K562 (cell line): ENCODE results near the gene STXBP5L. TPM values are rescaled to one million over a fixed set of nuclear protein-coding genes. Genes with fewer than 3 reads are reported as not detected.

Experiments used
- ATAC-seq: fragments of 200-7000 bp; cut with Tn5 transposase; 3 replicates; pipeline ENCODE4 v1.9.1; 2020; ENCODE audit warnings: moderate library complexity
- BruUV-seq: library from RNA; stranded (reverse); fragments of 400-500 nt; replicated peaks from 2 replicates; lab custom pipeline; 2021; lab: Mats Ljungman, UMichigan
- CTCF ChIA-PET: fragments of 300-600 bp; formaldehyde crosslinking; extraction: SDS; loops from one replicate; lab custom pipeline; 2021; ENCODE audit warnings: low intra/inter-chr PET ratio; lab: Yijun Ruan, JAX
- POLR2A ChIA-PET: fragments of 300-600, 350-650 bp; sonication (Branson Sonifier 250); formaldehyde crosslinking; extraction: SDS; loops from one replicate; lab custom pipeline; 2021; ENCODE audit warnings: antibody characterized with exemption, inconsistent platforms; lab: Yijun Ruan, JAX
- DNase-seq, 4 experiments: peaks; one replicate each; pipeline versions ENCODE4 v3.0.0 to v3.0.0-alpha.2; 2011 to 2018; ENCODE audit warnings: low spot score in 3 of 4, mixed read lengths in 3 of 4; ENCODE audit errors: extremely low read depth in 1 of 4
- FAIRE-seq: peaks from 2 replicates; lab custom pipeline; 2011; peaks lifted over from hg19 to GRCh38; lab: Jason Lieb, UNC
- H2AFZ ChIP-seq: 2 replicates; pipeline ENCODE4 v1.6.0; 2011; ENCODE audit warnings: low read depth, low read length, control low read depth, inconsistent platforms
- H3K27ac ChIP-seq: fragments of 200-600 bp; 3 replicates; pipeline ENCODE4 v1.8.0; 2011; ENCODE audit warnings: low read depth, mild to moderate bottlenecking, control low read depth, inconsistent platforms, low read length, moderate library complexity, mixed read lengths; ENCODE audit errors: extremely low read depth
- H3K27me3 ChIP-seq, 2 experiments: fragments of 300-600 bp in 1 of 2; 2 replicates in 1 of 2; 3 replicates in 1 of 2; pipeline versions ENCODE4 v1.6.0 to v1.8.0; 2011; ENCODE audit warnings: inconsistent platforms in 2 of 2, low read length in 2 of 2, mild to moderate bottlenecking in 1 of 2, mixed read lengths in 1 of 2, moderate library complexity in 1 of 2; ENCODE audit not compliant: control insufficient read depth in 2 of 2, insufficient read depth in 2 of 2
- H3K36me3 ChIP-seq: fragments of 300-600 bp; 3 replicates; pipeline ENCODE4 v1.8.0; 2011; ENCODE audit warnings: mild to moderate bottlenecking, low read length, inconsistent platforms; ENCODE audit not compliant: control insufficient read depth, insufficient read depth
- H3K4me1 ChIP-seq, 2 experiments: fragments of 200-600 bp in 1 of 2; replicated peaks in 1 of 2; 2 replicates in 1 of 2; 3 replicates in 1 of 2; pipeline versions ENCODE4 v1.5.1 to v1.8.0; 2011; ENCODE audit warnings: inconsistent platforms in 2 of 2, low read length in 2 of 2, mild to moderate bottlenecking in 1 of 2, mixed read lengths in 1 of 2, moderate library complexity in 1 of 2; ENCODE audit not compliant: control insufficient read depth in 2 of 2, insufficient read depth in 2 of 2
- H3K4me2 ChIP-seq: 2 replicates; pipeline ENCODE4 v1.6.1; 2011; ENCODE audit warnings: low read length, control low read depth, inconsistent platforms, mixed read lengths; ENCODE audit not compliant: insufficient read depth
- H3K4me3 ChIP-seq: fragments of 200-600 bp; sonication (generic), shearing (Covaris generic); 2 replicates; pipeline ENCODE4 v1.5.1; 2016; ENCODE audit warnings: control low read depth, inconsistent platforms
- H3K79me2 ChIP-seq: fragments of 200-600 bp; 3 replicates; pipeline ENCODE4 v1.8.0; 2011; ENCODE audit warnings: low read length, inconsistent platforms; ENCODE audit not compliant: control insufficient read depth, insufficient read depth
- H3K9ac ChIP-seq, 2 experiments: 2 replicates each; pipeline versions ENCODE4 v1.6.0 to v1.6.1; 2011; ENCODE audit warnings: low read depth in 2 of 2, low read length in 2 of 2, control low read depth in 1 of 2, inconsistent platforms in 1 of 2, mild to moderate bottlenecking in 1 of 2, mixed read lengths in 1 of 2; ENCODE audit not compliant: insufficient read depth in 1 of 2
- H3K9me1 ChIP-seq: one replicate; pipeline ENCODE4 v1.6.0; 2011; ENCODE audit warnings: inconsistent platforms, mild to moderate bottlenecking, low read length, moderate library complexity; ENCODE audit not compliant: control insufficient read depth, insufficient read depth
- H3K9me3 ChIP-seq: replicated peaks from 2 replicates; pipeline ENCODE4 v1.5.1; 2011; ENCODE audit warnings: low read depth, low read length, inconsistent platforms; ENCODE audit not compliant: control insufficient read depth, insufficient read depth
- H4K20me1 ChIP-seq: replicated peaks from 2 replicates; pipeline ENCODE4 v1.6.1; 2011; ENCODE audit warnings: low read length, inconsistent platforms, mixed read lengths; ENCODE audit not compliant: control insufficient read depth, insufficient read depth
- BCOR ChIP-seq: fragments of 450-650 bp; IDR thresholded peaks from 2 replicates; pipeline ENCODE4 v1.6.1; 2016
- FOXA3 ChIP-seq, 2 experiments: fragments of 450-650 bp in 1 of 2; sonication (generic) in 1 of 2; formaldehyde crosslinking; IDR thresholded peaks in 1 of 2; conservative IDR thresholded peaks in 1 of 2; 2 replicates each; pipeline versions ENCODE4 v1.4.0 to v1.8.0; 2020 to 2022; ENCODE audit warnings: mild to moderate bottlenecking in 2 of 2, missing genetic modification reagents in 1 of 2
- HMG20A ChIP-seq: fragments of 450-650 bp; formaldehyde crosslinking; conservative IDR thresholded peaks from 2 replicates; pipeline ENCODE4 v1.4.0; 2020; ENCODE audit warnings: mild to moderate bottlenecking, mixed read lengths
- HMG20B ChIP-seq: fragments of 250-450 bp; sonication (Bioruptor Pico); IDR thresholded peaks from 2 replicates; pipeline ENCODE4 v1.5.0; 2021; ENCODE audit warnings: mild to moderate bottlenecking
- MYBL2 ChIP-seq, 2 experiments: fragments of 450-650 bp in 1 of 2; sonication (generic) in 1 of 2; formaldehyde crosslinking in 1 of 2; IDR thresholded peaks; 2 replicates each; pipeline versions ENCODE4 v1.6.1 to v1.8.1; 2017 to 2022; ENCODE audit warnings: borderline replicate concordance in 1 of 2, inconsistent platforms in 1 of 2, low read depth in 1 of 2, mild to moderate bottlenecking in 1 of 2, missing genetic modification reagents in 1 of 2, moderate library complexity in 1 of 2
- NFXL1 ChIP-seq: fragments of 450-650 bp; formaldehyde crosslinking; IDR thresholded peaks from 2 replicates; pipeline ENCODE4 v1.4.0; 2021; ENCODE audit warnings: mild to moderate bottlenecking
- NR2C2 ChIP-seq, 2 experiments: fragments of 200-800 bp in 1 of 2; sonication (Bioruptor generic) in 1 of 2; sonication (generic) in 1 of 2; formaldehyde crosslinking in 1 of 2; IDR thresholded peaks; 2 replicates each; pipeline versions ENCODE4 v1.6.1 to v1.8.0; 2016 to 2022; ENCODE audit warnings: mild to moderate bottlenecking in 1 of 2, missing compliant biosample characterization in 1 of 2, missing genetic modification characterization in 1 of 2, missing genetic modification reagents in 1 of 2
- RBM25 ChIP-seq: fragments of 200-400 bp; formaldehyde crosslinking; IDR thresholded peaks from 2 replicates; pipeline ENCODE4 v1.6.1; 2018; ENCODE audit warnings: low read length, low read depth, moderate library complexity; ENCODE audit not compliant: severe bottlenecking
- STAG1 ChIP-seq: sonication (generic); formaldehyde crosslinking; IDR thresholded peaks from 2 replicates; pipeline ENCODE4 v1.5.0; 2020; ENCODE audit warnings: missing genetic modification reagents, borderline replicate concordance
- THRAP3 ChIP-seq: fragments of 450-650 bp; IDR thresholded peaks from 2 replicates; pipeline ENCODE4 v1.6.1; 2016; ENCODE audit warnings: mild to moderate bottlenecking, inconsistent platforms, borderline replicate concordance
- XRCC5 ChIP-seq: fragments of 200-400 bp; formaldehyde crosslinking; IDR thresholded peaks from 2 replicates; pipeline ENCODE4 v1.6.1; 2017; ENCODE audit warnings: low read depth, mild to moderate bottlenecking, low read length
- ZNF124 ChIP-seq: sonication (generic); formaldehyde crosslinking; IDR thresholded peaks from 2 replicates; pipeline ENCODE4 v1.8.1; 2022; ENCODE audit warnings: missing genetic modification reagents
- ZNF23 ChIP-seq: fragments of 250-450 bp; sonication (Bioruptor Pico); IDR thresholded peaks from 2 replicates; pipeline ENCODE4 v1.4.0; 2020; ENCODE audit warnings: mild to moderate bottlenecking
- ZNF699 ChIP-seq: fragments of 250-450 bp; sonication (Bioruptor Pico); IDR thresholded peaks from 2 replicates; pipeline ENCODE4 v1.8.0; 2021; ENCODE audit warnings: mild to moderate bottlenecking, moderate library complexity; ENCODE audit not compliant: insufficient replicate concordance
- WGBS: fragments of 100-300 bp; shearing (Covaris generic); methylation state at CpG from one replicate; pipeline ENCODE4 v1.1.6; 2016; ENCODE audit warnings: low coverage, mixed read lengths; ENCODE audit not compliant: insufficient coverage; ENCODE audit errors: missing lambda C conversion rate; 5-methylcytosine and 5-hydroxymethylcytosine counted together
- in situ Hi-C: fragments of 300-500 bp; cut with MboI; formaldehyde crosslinking; loops from 4 replicates; pipeline ENCODE4 v1.15.0; 2018; ENCODE audit warnings: inconsistent platforms, mixed read lengths
- intact Hi-C: fragments of 100-400 bp; cut with micrococcal nuclease; formaldehyde crosslinking; loops from 2 replicates; pipeline ENCODE4 v1.14.2; 2022
- polyA plus RNA-seq, 8 experiments: library from polyadenylated mRNA; depleted of rRNA in 4 of 8; stranded (reverse) in 5 of 8; unstranded in 3 of 8; fragments of >200 nt; fragmentation: Nextera tagmentation in 2 of 8; fragmentation: Illumina TruSeq in 1 of 8; extraction: Ambion mirVana in 2 of 8; extraction: Trizol in 1 of 8; gene quantifications; 2 replicates each; pipeline versions ENCODE4 v1.2.1 to v1.2.3, GENCODE V29; 2011 to 2014; ENCODE audit warnings: inconsistent platforms in 1 of 8, missing spikeins in 1 of 8
- total RNA-seq, 7 experiments: library from RNA; depleted of rRNA in 6 of 7; stranded (reverse); fragments of >200 nt in 6 of 7; fragmentation: Illumina TruSeq in 2 of 7; extraction: Trizol in 2 of 7; gene quantifications; 2 replicates each; pipeline versions ENCODE4 v1.2.1 to v1.2.3, GENCODE V29; 2011 to 2021; ENCODE audit warnings: low replicate concordance in 1 of 7
- TF ChIP-seq, protein P1 (sequence below): sonication (generic); formaldehyde crosslinking; IDR thresholded peaks from 2 replicates; pipeline ENCODE4 v1.8.0; 2023; ENCODE audit warnings: mild to moderate bottlenecking, missing genetic modification reagents
- TF ChIP-seq, protein P2 (sequence below): fragments of 450-650 bp; conservative IDR thresholded peaks from 2 replicates; pipeline ENCODE4 v1.6.1; 2016; ENCODE audit warnings: missing genetic modification characterization, low read depth, mild to moderate bottlenecking, control low read depth, missing compliant biosample characterization
- TF ChIP-seq, protein P3 (sequence below), 2 experiments: fragments of 450-650 bp in 1 of 2; IDR thresholded peaks; 2 replicates each; pipeline ENCODE4 v1.6.1; 2011 to 2017; ENCODE audit warnings: low read depth in 2 of 2, antibody characterized with exemption in 1 of 2, borderline replicate concordance in 1 of 2, low read length in 1 of 2, mild to moderate bottlenecking in 1 of 2, mixed read lengths in 1 of 2; ENCODE audit not compliant: control insufficient read depth in 1 of 2

Gene STXBP5L
- total and polyA plus RNA-seq, 9 of the 15 experiments (the other 6 are each of a cell fraction or from before 2014, with no cell fraction given): 0.03 to 0.04 (median 0.03) TPM; not detected in 6

DNA sequence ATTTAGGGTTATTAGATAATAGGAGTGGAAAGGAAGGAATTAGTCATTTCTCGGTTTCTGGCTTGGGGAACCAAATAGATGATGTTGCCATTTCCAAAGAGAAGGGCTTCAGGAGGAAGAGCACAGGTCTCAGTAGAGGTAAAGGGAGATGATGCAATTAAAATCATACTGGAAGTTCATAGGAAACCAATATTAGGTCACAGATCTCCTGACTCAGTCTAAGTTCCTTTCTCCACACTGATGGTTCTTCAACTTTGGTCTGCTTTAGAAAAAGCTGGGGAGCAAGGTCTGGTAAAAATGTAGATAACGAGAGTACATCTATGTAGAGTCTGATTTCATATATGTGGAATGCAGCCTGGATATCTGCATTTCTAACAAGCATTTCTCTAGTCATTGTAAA lies 506.9 kb downstream of the STXBP5L start:
- H3K9ac ChIP-seq: no peak overlapping the region
- H3K4me3 ChIP-seq: no peak overlapping the region
- no peaks in the 10 kb centered on the region for H3K79me2 ChIP-seq
- WGBS: 78% methylated on average over 2 of the region's 2 CpGs
- no peak overlapping the region for H2AFZ ChIP-seq
- H3K36me3 ChIP-seq: no peaks in the 10 kb centered on the region
- ATAC-seq: no peak
- H3K27ac ChIP-seq: no peak overlapping the region
- BruUV-seq: no TSS peak
- FAIRE-seq: no peak
- no peaks in the 10 kb centered on the region for H4K20me1 ChIP-seq
- no peak overlapping the region for H3K4me2 ChIP-seq
- H3K27me3 ChIP-seq: no peaks in the 10 kb centered on the region
- POLR2A ChIA-PET: no interaction called here
- no peaks in the 10 kb centered on the region for H3K9me3 ChIP-seq
- H3K4me1 ChIP-seq: no peaks in the 10 kb centered on the region
- CTCF ChIA-PET: no interaction called here
- no peak for DNase-seq
- H3K9me1 ChIP-seq: no peaks in the 10 kb centered on the region
- in situ Hi-C loops: no loop called here
- intact Hi-C loops: no loop called here
- TF ChIP-seq, protein P1, sequence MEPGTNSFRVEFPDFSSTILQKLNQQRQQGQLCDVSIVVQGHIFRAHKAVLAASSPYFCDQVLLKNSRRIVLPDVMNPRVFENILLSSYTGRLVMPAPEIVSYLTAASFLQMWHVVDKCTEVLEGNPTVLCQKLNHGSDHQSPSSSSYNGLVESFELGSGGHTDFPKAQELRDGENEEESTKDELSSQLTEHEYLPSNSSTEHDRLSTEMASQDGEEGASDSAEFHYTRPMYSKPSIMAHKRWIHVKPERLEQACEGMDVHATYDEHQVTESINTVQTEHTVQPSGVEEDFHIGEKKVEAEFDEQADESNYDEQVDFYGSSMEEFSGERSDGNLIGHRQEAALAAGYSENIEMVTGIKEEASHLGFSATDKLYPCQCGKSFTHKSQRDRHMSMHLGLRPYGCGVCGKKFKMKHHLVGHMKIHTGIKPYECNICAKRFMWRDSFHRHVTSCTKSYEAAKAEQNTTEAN (CRISPR knock-in tag): no peak
- TF ChIP-seq NR2C2 (CRISPR knock-in tag; IDR thresholded peaks at IDR 0.05) (no peak), NR2C2 (tag; IDR thresholded peaks at IDR 0.05) (no peak), THRAP3 (no peak), HMG20B (no peak), FOXA3 (CRISPR knock-in tag; conservative IDR thresholded peaks at IDR 0.05 in 1 of 2, IDR thresholded peaks at IDR 0.05 in 1 of 2) (no peak), MYBL2 (IDR thresholded peaks at IDR 0.05; ENCODE audit: low read depth) (no peak), MYBL2 (CRISPR knock-in tag; IDR thresholded peaks at IDR 0.05; ENCODE audit: borderline replicate concordance) (no peak), NFXL1 (CRISPR knock-in tag) (no peak), STAG1 (no peak), ZNF124 (no peak), BCOR (no peak), ZNF699 (CRISPR knock-in tag) (no peak), XRCC5 (no peak), ZNF23 (CRISPR knock-in tag) (no peak), RBM25 (no peak), HMG20A (CRISPR knock-in tag) (no peak)
- TF ChIP-seq, protein P2, sequence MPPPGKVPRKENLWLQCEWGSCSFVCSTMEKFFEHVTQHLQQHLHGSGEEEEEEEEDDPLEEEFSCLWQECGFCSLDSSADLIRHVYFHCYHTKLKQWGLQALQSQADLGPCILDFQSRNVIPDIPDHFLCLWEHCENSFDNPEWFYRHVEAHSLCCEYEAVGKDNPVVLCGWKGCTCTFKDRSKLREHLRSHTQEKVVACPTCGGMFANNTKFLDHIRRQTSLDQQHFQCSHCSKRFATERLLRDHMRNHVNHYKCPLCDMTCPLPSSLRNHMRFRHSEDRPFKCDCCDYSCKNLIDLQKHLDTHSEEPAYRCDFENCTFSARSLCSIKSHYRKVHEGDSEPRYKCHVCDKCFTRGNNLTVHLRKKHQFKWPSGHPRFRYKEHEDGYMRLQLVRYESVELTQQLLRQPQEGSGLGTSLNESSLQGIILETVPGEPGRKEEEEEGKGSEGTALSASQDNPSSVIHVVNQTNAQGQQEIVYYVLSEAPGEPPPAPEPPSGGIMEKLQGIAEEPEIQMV (tag): no peak
- TF ChIP-seq, protein P3, sequence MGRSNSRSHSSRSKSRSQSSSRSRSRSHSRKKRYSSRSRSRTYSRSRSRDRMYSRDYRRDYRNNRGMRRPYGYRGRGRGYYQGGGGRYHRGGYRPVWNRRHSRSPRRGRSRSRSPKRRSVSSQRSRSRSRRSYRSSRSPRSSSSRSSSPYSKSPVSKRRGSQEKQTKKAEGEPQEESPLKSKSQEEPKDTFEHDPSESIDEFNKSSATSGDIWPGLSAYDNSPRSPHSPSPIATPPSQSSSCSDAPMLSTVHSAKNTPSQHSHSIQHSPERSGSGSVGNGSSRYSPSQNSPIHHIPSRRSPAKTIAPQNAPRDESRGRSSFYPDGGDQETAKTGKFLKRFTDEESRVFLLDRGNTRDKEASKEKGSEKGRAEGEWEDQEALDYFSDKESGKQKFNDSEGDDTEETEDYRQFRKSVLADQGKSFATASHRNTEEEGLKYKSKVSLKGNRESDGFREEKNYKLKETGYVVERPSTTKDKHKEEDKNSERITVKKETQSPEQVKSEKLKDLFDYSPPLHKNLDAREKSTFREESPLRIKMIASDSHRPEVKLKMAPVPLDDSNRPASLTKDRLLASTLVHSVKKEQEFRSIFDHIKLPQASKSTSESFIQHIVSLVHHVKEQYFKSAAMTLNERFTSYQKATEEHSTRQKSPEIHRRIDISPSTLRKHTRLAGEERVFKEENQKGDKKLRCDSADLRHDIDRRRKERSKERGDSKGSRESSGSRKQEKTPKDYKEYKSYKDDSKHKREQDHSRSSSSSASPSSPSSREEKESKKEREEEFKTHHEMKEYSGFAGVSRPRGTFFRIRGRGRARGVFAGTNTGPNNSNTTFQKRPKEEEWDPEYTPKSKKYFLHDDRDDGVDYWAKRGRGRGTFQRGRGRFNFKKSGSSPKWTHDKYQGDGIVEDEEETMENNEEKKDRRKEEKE (IDR thresholded peaks at IDR 0.05; ENCODE audit: borderline replicate concordance in 1 of 2, control insufficient read depth in 1 of 2, low read depth in 2 of 2, low read length in 1 of 2): no peak
